ENCODE results near the gene CLECL1.
"Not testable (repeated sequence)": the region's sequence is repeated elsewhere in the genome, so short reads cannot be mapped to it uniquely, and the experiment has no call there.

The CLECL1 gene

DNA sequence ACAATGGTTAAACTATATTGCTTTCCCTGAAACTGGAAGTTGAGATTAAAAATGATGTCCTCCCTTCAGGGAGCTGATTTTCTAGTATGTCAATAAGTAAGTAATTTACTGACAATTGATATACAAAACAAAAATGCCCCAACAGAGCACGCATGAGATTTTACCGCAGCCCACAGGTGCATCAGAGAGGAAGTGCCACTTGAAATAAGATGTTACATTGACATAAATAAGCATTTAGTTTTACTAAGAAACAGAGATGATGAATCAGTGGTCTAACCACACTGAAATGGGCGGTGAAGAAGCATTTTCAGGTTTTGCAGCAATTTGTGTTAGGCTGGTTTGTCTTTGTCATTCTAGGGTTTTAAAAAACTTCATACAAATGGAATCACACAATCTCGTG is 8.8 kb upstream of the CLECL1 start:
- H3K4me3 ChIP-seq (ENCODE audit: low read depth, low read length), result no peak overlapping the region
- no peak for DNase-seq (ENCODE audit: low read depth)
- TF ChIP-seq, protein P1, sequence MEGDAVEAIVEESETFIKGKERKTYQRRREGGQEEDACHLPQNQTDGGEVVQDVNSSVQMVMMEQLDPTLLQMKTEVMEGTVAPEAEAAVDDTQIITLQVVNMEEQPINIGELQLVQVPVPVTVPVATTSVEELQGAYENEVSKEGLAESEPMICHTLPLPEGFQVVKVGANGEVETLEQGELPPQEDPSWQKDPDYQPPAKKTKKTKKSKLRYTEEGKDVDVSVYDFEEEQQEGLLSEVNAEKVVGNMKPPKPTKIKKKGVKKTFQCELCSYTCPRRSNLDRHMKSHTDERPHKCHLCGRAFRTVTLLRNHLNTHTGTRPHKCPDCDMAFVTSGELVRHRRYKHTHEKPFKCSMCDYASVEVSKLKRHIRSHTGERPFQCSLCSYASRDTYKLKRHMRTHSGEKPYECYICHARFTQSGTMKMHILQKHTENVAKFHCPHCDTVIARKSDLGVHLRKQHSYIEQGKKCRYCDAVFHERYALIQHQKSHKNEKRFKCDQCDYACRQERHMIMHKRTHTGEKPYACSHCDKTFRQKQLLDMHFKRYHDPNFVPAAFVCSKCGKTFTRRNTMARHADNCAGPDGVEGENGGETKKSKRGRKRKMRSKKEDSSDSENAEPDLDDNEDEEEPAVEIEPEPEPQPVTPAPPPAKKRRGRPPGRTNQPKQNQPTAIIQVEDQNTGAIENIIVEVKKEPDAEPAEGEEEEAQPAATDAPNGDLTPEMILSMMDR (IDR thresholded peaks at IDR 0.05; ENCODE audit: control insufficient read depth, extremely low read depth, insufficient read depth), result no peak

- H3K4me3 ChIP-seq (ENCODE audit: low read depth, low read length), result no peak overlapping the region
- TF ChIP-seq, protein P1 (IDR thresholded peaks at IDR 0.05; ENCODE audit: control insufficient read depth, extremely low read depth, insufficient read depth), result no peak
- DNase-seq (ENCODE audit: low read depth), result no peak
These were observed 7.3 kb upstream of the CLECL1 start for GRCh38 chr12:9740106-9740750.

DNA sequence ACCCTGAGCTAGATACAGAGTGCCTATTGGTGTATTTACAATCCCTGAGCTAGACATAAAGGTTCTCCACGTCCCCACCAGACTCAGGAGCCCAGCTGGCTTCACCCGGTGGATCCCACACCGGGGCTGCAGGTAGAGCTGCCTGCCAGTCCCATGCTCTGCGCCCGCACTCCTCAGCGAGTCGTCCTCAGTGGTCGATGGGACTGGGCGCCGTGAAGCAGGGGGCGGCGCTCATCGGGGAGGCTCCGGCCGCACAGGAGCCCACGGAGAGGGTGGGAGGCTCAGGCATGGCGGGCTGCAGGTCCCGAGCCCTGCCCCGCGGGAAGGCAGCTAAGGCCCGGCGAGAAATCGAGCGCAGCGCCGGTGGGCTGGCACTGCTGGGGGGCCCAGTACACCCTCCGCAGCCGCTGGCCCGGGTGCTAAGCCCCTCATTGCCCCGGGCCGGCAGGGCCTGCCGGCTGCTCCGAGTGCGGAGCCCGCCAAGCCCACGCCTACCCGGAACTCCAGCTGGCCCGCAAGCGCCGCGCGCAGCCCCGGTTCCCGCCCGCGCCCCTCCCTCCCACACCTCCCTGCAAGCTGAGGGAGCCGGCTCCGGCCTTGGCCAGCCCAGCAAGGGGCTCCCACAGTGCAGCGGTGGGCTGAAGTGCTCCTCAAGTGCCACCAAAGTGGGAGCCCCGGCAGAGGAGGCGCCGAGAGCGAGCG is 6.7 kb upstream of the CLECL1 start:
- H3K4me3 ChIP-seq (ENCODE audit: low read depth, low read length); DNase-seq (ENCODE audit: low read depth): not testable (repeated sequence)

- not testable (repeated sequence) for DNase-seq (ENCODE audit: low read depth); H3K4me3 ChIP-seq (ENCODE audit: low read depth, low read length)
These were observed 6.0 kb upstream of the CLECL1 start for GRCh38 chr12:9738905-9739304.

DNA sequence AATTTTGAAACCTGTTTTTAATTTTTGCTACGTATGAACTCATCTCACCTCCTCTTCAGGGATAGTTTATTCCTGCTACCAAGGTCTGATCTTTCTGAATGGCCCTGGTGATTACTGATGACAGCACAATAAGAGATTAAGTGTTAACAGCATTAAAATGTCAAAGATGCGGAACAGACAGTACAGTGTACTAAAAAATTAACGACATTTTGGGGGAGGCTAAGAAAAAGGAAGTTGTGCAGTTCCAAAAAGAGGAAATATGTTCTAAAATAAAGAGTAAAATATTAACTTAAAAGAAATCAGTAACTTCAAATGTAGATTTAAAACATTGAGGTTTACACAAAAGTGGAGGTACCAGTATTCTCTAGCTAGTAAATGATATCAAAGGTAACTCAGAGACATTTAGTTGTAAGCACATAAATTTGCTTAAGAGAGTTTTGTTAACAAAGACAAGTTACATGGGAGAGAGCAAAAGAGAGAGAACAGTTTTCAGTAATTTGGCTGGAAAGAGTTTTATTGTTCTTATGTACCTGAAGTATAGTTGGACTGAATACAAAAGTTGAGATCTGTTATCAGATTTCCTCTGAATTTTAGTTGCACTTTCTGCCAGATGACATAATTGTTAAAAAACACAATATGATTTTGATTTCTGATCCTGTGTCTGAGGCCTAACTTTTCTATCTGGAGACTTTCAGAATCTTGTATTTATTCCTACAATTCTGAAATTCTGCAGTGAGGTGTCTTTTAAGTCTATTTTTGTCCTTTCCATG is 4.2 kb upstream of the CLECL1 start:
- DNase-seq (ENCODE audit: low read depth), result no peak
- TF ChIP-seq, protein P1 (IDR thresholded peaks at IDR 0.05; ENCODE audit: control insufficient read depth, extremely low read depth, insufficient read depth), result no peak
- H3K4me3 ChIP-seq (ENCODE audit: low read depth, low read length), result no peak overlapping the region

DNA sequence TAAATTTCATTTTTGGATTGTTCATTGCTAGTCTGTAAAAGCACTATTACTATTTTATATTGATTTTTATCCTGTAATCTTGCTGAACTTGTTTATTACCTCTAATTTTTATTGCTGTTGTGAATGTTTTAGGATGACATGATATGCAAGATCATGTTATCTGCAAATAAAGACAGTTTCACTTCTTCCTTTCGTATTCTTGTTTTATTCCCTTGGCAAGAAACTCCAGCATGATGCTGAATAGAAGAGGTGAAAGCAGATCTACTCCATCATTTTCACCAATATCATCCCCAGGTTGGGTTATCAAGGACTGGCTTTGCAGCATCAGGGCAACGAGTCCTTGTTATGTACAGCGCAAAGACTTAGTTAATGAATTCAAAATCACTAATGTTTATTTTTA is 2.7 kb upstream of the CLECL1 start:
- TF ChIP-seq, protein P1 (IDR thresholded peaks at IDR 0.05; ENCODE audit: control insufficient read depth, extremely low read depth, insufficient read depth), result no peak
- DNase-seq (ENCODE audit: low read depth), result no peak
- H3K4me3 ChIP-seq (ENCODE audit: low read depth, low read length), result no peak overlapping the region

GRCh38 chr12:9731797-9732196 is 1.1 kb downstream of the CLECL1 start:
- DNase-seq (ENCODE audit: low read depth), result no peak
- H3K4me3 ChIP-seq (ENCODE audit: low read depth, low read length), result no peak overlapping the region
- TF ChIP-seq, protein P1 (IDR thresholded peaks at IDR 0.05; ENCODE audit: control insufficient read depth, extremely low read depth, insufficient read depth), result no peak

Data from LNCaP clone FGC (cell line).